Stimulated activated CD8-positive, alpha-beta memory T cell treated with anti-CD3 and anti-CD28 coated beads, Interleukin-12 subunit alpha, Interleukin-12 subunit beta, amount 100 ng/mL, for 4 hours (primary cell): Measurements from ENCODE around the gene EYA2.
"Not testable (repeated sequence)": the region's sequence is repeated elsewhere in the genome, so short reads cannot be mapped to it uniquely, and the experiment has no call there.

Experiments
- DNase-seq: peaks from one replicate; pipeline ENCODE4 v3.0.0-alpha.2; 2020; ENCODE audit warnings: low read depth

EYA2 gene

GRCh38 chr20:46897328-46897880 is 2.8 kb downstream of the EYA2 start:
- DNase-seq, result no peak

- DNase-seq, result no peak
Observed at GRCh38 chr20:46898423-46898822, 3.8 kb downstream of the EYA2 start.

GRCh38 chr20:46899621-46900020 is 5.0 kb downstream of the EYA2 start:
- DNase-seq, result no peak

GRCh38 chr20:46900086-46900485 is 5.4 kb downstream of the EYA2 start:
- DNase-seq, result no peak

- no peak for DNase-seq
Observed at GRCh38 chr20:46900826-46901225, 6.2 kb downstream of the EYA2 start.

- no peak for DNase-seq
Observed at GRCh38 chr20:46901638-46902037, 7.0 kb downstream of the EYA2 start.

- no peak for DNase-seq
Observed at GRCh38 chr20:46903256-46903655, 8.6 kb downstream of the EYA2 start.

GRCh38 chr20:46903937-46904336 is 9.3 kb downstream of the EYA2 start:
- DNase-seq, result no peak

- DNase-seq, result no peak
Observed at GRCh38 chr20:46905364-46906125, 10.9 kb downstream of the EYA2 start.

- no peak for DNase-seq
Observed at GRCh38 chr20:46913329-46914044, 18.8 kb downstream of the EYA2 start.

- no peak for DNase-seq
Observed at GRCh38 chr20:46914789-46915379, 20.2 kb downstream of the EYA2 start.

- no peak for DNase-seq
Observed at GRCh38 chr20:46915575-46916257, 21.1 kb downstream of the EYA2 start.

GRCh38 chr20:46916258-46916603 is 21.6 kb downstream of the EYA2 start:
- no peak for DNase-seq

- no peak for DNase-seq
Observed at GRCh38 chr20:46917155-46917554, 22.5 kb downstream of the EYA2 start.

GRCh38 chr20:46920114-46920513 is 25.5 kb downstream of the EYA2 start:
- DNase-seq, result no peak

GRCh38 chr20:46922841-46923240 is 28.2 kb downstream of the EYA2 start:
- not testable (repeated sequence) for DNase-seq

- no peak for DNase-seq
Observed at GRCh38 chr20:46923550-46923949, 28.9 kb downstream of the EYA2 start.

GRCh38 chr20:46928580-46929132 is 34.0 kb downstream of the EYA2 start:
- no peak for DNase-seq

- DNase-seq, result no peak
Observed at GRCh38 chr20:46929902-46930301, 35.3 kb downstream of the EYA2 start.

- no peak for DNase-seq
Observed at GRCh38 chr20:46930640-46931339, 36.1 kb downstream of the EYA2 start.

GRCh38 chr20:46931699-46932098 is 37.1 kb downstream of the EYA2 start:
- no peak for DNase-seq
